RWPE1 (cell line): ENCODE results near the gene RGMB.
"Not testable (repeated sequence)": the region's sequence is repeated elsewhere in the genome, so short reads cannot be mapped to it uniquely, and the experiment has no call there.

Source experiments
- CTCF ChIA-PET: fragments of 350-600 bp; sonication (Branson Sonifier 250); formaldehyde crosslinking; extraction: SDS; loops from one replicate; lab custom pipeline; 2021; lab: Yijun Ruan, JAX
- POLR2A ChIA-PET: fragments of 400-600 bp; formaldehyde crosslinking; extraction: SDS; loops from one replicate; lab custom pipeline; 2020; ENCODE audit warnings: antibody characterized with exemption; ENCODE audit not compliant: low non-redundant PET; lab: Yijun Ruan, JAX
- DNase-seq: peaks from one replicate; pipeline ENCODE4 v3.0.0; 2012; ENCODE audit warnings: low spot score
- H3K27ac ChIP-seq: fragments of 450-650 bp; 2 replicates; pipeline ENCODE4 v1.5.1; 2017
- TF ChIP-seq, protein P1 (sequence below): fragments of 450-650 bp; conservative IDR thresholded peaks from 2 replicates; pipeline ENCODE4 v1.5.1; 2017; ENCODE audit warnings: low read depth, mild to moderate bottlenecking

Gene RGMB

DNA sequence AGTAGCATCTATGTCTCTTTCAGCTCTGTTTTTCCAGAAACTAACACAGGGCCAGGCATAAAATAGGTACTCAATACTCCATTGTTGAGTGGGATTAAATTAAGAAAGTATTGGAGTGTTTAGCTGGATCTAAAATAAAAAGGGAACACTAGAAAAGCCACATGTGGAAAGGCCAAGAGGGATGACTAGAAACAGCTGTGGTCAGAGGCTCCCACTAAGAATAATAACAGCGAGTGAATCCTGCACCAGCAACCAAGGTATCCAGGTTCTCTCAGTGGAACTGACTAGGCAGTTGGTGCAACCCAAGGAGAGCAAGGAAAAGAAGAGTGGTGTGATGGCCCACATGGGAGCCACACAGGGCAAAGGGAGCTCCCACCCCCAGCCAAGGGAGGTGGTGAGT, 31.5 kb upstream of the RGMB start:
- ChIA-PET CTCF (interaction anchor here (1.0 kb wide), 1 partner anchor 26 kb away, joined by 7 read pairs; no protein-coding TSS in a partner anchor), POLR2A (no interaction called here)
- no peak overlapping the region for H3K27ac ChIP-seq
- TF ChIP-seq, protein P1, sequence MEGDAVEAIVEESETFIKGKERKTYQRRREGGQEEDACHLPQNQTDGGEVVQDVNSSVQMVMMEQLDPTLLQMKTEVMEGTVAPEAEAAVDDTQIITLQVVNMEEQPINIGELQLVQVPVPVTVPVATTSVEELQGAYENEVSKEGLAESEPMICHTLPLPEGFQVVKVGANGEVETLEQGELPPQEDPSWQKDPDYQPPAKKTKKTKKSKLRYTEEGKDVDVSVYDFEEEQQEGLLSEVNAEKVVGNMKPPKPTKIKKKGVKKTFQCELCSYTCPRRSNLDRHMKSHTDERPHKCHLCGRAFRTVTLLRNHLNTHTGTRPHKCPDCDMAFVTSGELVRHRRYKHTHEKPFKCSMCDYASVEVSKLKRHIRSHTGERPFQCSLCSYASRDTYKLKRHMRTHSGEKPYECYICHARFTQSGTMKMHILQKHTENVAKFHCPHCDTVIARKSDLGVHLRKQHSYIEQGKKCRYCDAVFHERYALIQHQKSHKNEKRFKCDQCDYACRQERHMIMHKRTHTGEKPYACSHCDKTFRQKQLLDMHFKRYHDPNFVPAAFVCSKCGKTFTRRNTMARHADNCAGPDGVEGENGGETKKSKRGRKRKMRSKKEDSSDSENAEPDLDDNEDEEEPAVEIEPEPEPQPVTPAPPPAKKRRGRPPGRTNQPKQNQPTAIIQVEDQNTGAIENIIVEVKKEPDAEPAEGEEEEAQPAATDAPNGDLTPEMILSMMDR, result no peak
- no peak for DNase-seq

DNA sequence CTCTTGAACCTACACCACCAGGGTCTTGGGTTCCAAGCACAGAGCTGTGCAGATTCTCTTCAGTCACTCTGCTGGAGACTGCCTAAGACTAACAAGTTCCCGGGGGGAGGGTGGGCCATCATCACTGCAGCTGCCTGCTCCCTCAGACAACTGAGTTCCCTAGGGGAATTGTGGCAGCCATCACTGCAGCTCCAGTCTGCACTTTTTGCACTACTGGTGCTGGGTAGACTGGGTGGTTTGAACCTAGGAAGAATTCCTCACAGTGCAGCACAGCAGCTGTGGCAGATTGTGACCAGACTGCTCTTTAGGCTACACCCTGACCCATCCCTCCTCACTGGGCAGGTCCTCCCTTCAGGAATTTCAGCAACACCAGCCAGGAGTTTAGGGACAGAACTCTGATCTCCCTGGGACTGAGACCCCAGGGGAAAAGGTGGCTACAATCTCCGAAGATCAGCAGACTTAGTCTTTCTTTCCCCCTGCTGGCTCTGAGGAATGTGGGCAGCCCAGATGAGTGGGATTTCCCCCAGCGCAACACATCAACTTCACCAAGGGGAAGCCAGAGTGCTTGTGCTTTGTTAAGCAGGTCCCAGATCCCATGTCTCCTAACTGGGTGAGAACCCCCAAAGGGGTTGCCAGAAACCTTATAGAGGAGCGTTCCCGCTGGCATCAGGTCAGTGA, 30.9 kb upstream of the RGMB start:
- TF ChIP-seq, protein P1, result no peak
- DNase-seq, result no peak
- ChIA-PET POLR2A (no interaction called here), CTCF (no interaction called here)
- H3K27ac ChIP-seq, result no peak overlapping the region

DNA sequence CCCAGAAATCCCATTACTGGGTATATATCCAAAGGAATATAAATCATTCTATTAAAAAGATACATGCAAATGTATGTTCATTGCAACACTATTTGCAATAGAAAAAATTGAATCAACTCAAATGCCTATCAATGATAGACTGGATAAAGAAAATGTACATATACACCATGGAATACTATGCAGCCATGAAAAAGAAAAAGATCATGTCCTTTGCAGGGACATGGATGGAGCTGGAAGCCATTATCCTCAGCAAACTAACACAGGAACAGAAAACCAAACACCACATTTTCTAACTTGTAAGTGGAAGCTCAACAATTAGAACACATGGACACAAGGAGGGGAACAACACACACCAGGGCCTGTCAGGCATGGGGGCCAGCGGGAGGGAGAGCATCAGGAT, 25.2 kb upstream of the RGMB start:
- CTCF ChIA-PET, result interaction anchor here (0.6 kb wide), 1 partner anchor 1538 kb away, joined by 3 read pairs; no protein-coding TSS in a partner anchor
- DNase-seq, H3K27ac ChIP-seq, POLR2A ChIA-PET: not testable (repeated sequence)

DNA sequence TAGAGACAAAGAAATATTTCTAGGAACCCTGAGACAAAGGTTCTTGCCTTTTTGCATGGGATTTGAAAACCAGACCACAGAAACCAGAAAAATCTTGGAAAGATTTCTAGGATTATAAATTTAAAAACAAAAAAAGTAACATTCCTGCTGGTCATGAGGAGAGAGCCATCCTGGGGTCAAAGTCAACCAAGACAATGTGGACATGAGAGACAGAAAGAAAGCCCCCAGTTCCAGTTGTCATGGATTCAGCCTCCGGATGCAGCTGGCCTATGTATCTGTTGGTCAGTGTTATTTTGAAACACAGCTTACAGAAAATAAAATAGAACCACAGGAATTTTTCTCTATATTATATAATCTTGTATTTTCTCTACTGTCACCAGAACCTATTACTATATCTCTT, 24.4 kb upstream of the RGMB start:
- ChIA-PET POLR2A (no interaction called here), CTCF (interaction anchor here (0.6 kb wide), 1 partner anchor 1539 kb away, joined by 3 read pairs; no protein-coding TSS in a partner anchor)
- no peak overlapping the region for H3K27ac ChIP-seq
- TF ChIP-seq, protein P1, result no peak
- DNase-seq, result no peak

DNA sequence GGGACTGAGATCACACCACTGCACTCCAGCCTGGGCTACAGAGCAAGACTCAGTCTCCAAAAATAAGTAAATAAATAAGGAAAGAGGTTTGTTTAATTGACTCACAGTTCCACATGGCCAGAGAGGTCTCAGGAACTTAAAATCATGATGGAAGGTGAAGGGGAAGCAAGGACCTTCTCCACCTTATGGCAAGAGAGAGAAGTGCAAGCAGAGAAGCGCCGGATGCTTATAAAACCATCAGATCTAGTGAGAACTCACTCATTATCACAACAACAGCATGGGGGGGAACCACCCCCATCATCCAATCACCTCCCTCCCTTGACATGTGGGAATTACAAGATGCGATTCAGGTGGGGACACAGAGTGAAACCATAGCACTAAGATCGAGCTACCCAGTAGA, 22.8 kb upstream of the RGMB start:
- ChIA-PET CTCF (interaction anchor here (0.5 to 0.7 kb wide), 2 partner anchors 325 to 373 kb away, joined by 3 read pairs; no protein-coding TSS in a partner anchor), POLR2A (no interaction called here)
- DNase-seq, result no peak
- H3K27ac ChIP-seq, result no peak overlapping the region
- TF ChIP-seq, protein P1, result peak; percentile 41

DNA sequence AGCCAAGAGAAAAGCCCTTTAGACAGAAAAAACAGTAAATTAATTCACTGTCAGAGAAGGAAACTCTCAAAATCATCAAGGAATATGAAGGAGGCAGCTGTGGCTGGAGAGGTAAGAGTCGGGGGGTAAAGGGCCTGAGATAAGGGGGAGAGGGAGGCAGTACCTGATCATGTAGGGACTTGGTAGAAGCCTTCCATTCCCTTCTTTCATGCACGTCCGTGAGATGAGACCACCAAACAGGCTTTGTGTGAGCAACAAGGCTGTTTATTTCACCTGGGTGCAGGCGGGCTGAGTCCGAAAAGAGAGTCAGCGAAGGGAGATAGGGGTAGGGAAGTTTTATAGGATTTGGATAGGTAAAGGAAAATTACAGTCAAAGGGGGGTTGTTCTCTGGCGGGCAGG, 21.1 kb upstream of the RGMB start:
- CTCF ChIA-PET, result interaction anchor here (0.7 to 4.8 kb wide), 3 partner anchors 17 to 328 kb away, joined by 3 to 22 read pairs (median 5); no protein-coding TSS in a partner anchor
- DNase-seq, H3K27ac ChIP-seq, POLR2A ChIA-PET: not testable (repeated sequence)

DNA sequence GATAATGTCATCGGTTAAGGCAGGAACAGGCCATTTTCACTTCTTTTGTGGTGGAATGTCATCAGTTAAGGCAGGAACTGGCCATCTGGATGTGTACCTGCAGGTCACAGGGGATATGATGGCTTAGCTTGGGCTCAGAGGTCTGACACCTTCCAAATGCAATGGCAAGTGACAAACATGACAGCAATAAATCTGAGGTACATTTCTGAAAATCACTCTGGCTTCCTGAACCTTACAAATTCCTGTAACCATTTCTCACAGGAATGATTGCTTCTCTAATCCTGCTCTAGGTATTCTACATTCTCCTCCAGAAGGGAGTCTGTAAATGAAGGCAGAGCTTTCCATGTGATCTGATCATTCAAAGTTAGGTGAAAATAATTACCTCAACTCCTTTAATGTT, 20.7 kb upstream of the RGMB start:
- DNase-seq, POLR2A ChIA-PET, H3K27ac ChIP-seq: not testable (repeated sequence)
- CTCF ChIA-PET, result interaction anchor here (0.7 to 4.8 kb wide), 2 partner anchors 16 to 329 kb away, joined by 3 to 22 read pairs; no protein-coding TSS in a partner anchor

DNA sequence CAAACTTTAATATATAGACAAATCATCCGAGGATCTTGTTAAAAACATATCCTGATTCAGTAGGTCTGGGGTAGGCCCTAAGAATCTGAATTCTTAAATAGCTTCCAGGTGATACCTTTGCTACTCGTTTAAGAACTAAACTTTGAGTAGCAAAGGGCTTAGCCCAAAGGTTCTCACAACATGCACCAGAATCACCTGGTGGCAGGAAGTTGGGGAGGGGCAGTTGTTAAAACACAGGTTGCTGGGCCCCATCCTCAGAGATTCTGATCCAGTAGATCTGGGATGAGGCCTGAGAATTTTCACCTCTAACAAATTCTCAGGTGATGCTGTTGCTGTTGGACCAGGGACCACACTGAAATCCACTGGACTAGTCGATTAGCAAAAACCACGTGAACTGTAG, 20.0 kb upstream of the RGMB start:
- POLR2A ChIA-PET, result no interaction called here
- H3K27ac ChIP-seq, result no peak overlapping the region
- TF ChIP-seq, protein P1, result no peak
- CTCF ChIA-PET, result interaction anchor here (0.6 to 4.8 kb wide), 3 partner anchors 9 to 1083 kb away, joined by 3 to 22 read pairs (median 3); no protein-coding TSS in a partner anchor
- no peak for DNase-seq
